DMS 273 treated with DMSO at 0.1 percent for 48 hours (cell line): ENCODE data around the gene CLPX.
A peak's percentile ranks its signal among the peaks of the same experiment; 100 is the strongest.
"Not testable (repeated sequence)": the region's sequence is repeated elsewhere in the genome, so short reads cannot be mapped to it uniquely, and the experiment has no call there.

Source experiments
- DNase-seq: peaks from one replicate; lab custom pipeline; 2025; lab: John Stamatoyannopoulos, UW

CLPX gene

GRCh38 chr15:65184868-65185717 lies at the start of gene CLPX:
CLPX (minus strand) TSS chr15:65185342; CDS start chr15:65185153, 189 bp downstream.
- peak; percentile 62 for DNase-seq

- no peak for DNase-seq
These were observed 48.6 kb upstream of the CLPX start for GRCh38 chr15:65233696-65234095.

- no peak for DNase-seq
These were observed 47.4 kb upstream of the CLPX start for GRCh38 chr15:65232520-65232919.

GRCh38 chr15:65231306-65231705 lies 46.2 kb upstream of the CLPX start:
- DNase-seq: no peak

GRCh38 chr15:65226901-65227300 lies 41.8 kb upstream of the CLPX start:
- DNase-seq: not testable (repeated sequence)

- DNase-seq: no peak
These were observed 41.1 kb upstream of the CLPX start for GRCh38 chr15:65226221-65226620.

GRCh38 chr15:65223996-65224395 lies 38.9 kb upstream of the CLPX start:
- DNase-seq: no peak

- no peak for DNase-seq
These were observed 37.7 kb upstream of the CLPX start for GRCh38 chr15:65222891-65223290.

- no peak for DNase-seq
These were observed 36.6 kb upstream of the CLPX start for GRCh38 chr15:65221697-65222096.

- DNase-seq: no peak
These were observed 34.0 kb upstream of the CLPX start for GRCh38 chr15:65219137-65219536.

GRCh38 chr15:65217526-65218482 lies 32.7 kb upstream of the CLPX start:
- no peak for DNase-seq

GRCh38 chr15:65215496-65215895 lies 30.4 kb upstream of the CLPX start:
- DNase-seq: no peak

- no peak for DNase-seq
These were observed 28.9 kb upstream of the CLPX start for GRCh38 chr15:65214010-65214409.

- DNase-seq: no peak
These were observed 28.1 kb upstream of the CLPX start for GRCh38 chr15:65213241-65213640.

- no peak for DNase-seq
These were observed 27.0 kb upstream of the CLPX start for GRCh38 chr15:65212097-65212496.

GRCh38 chr15:65211482-65211982 lies 26.4 kb upstream of the CLPX start:
- DNase-seq: peak; percentile 54

- DNase-seq: no peak
These were observed 25.8 kb upstream of the CLPX start, which contains the start of gene CILP for GRCh38 chr15:65210770-65211481. CILP (minus strand) TSS chr15:65211473; CDS start chr15:65209755, 1,718 bp downstream.

- no peak for DNase-seq
These were observed 24.8 kb upstream of the CLPX start for GRCh38 chr15:65209701-65210643.

GRCh38 chr15:65208647-65209046 lies 23.5 kb upstream of the CLPX start:
- no peak for DNase-seq

GRCh38 chr15:65207280-65207840 lies 22.2 kb upstream of the CLPX start:
- DNase-seq: no peak
